Measurements from ENCODE around the gene EPOP. TPM values are rescaled to one million over a fixed set of nuclear protein-coding genes. Genes with fewer than 3 reads are reported as not detected.
A peak's percentile ranks its signal among the peaks of the same experiment; 100 is the strongest.
"Not testable (repeated sequence)": the region's sequence is repeated elsewhere in the genome, so short reads cannot be mapped to it uniquely, and the experiment has no call there.

Gene EPOP
- total and polyA plus RNA-seq, 3 experiments from 2014 or later = 0.10 to 50.0 (median 47.0) TPM

- H3K4me3 ChIP-seq (ENCODE audit: low read length); POLR2A ChIA-PET; H3K9me3 Mint-ChIP-seq; H3K36me3 ChIP-seq (ENCODE audit: insufficient read depth, low read length); DNase-seq; CTCF ChIA-PET; H3K4me1 ChIP-seq (ENCODE audit: insufficient read depth, low read length); H3K9me3 ChIP-seq (ENCODE audit: low read length); H3K27ac ChIP-seq (ENCODE audit: low read depth, low read length); H3K27me3 ChIP-seq (ENCODE audit: insufficient read depth, low read length, poor library complexity, severe bottlenecking); H3K36me3 Mint-ChIP-seq: not testable (repeated sequence)
- Mint-ChIP-seq H3K27me3 (peaks cover 17 to 54% of the 10 kb centered on the region in 2 donors), H3K4me1 (peaks cover 5 to 11% (median 5%) of the 10 kb centered on the region in 3 donors), H3K4me3 (peak overlapping the region in 6 of 7 donors; percentile 56 to 88 (median 72)), H3K27ac (peak overlapping the region in 1 of 8 donors; percentile 30)
Observed at GRCh38 chr17:38624782-38625355, 49.9 kb downstream of the EPOP start.

Other genes starting within 250 kb of the EPOP start
- 1 to 10 TPM in 1 of 2 experiments, under 1 TPM in 1; 0.48 to 1.0 TPM for gene ARHGAP23, start 246.5 kb downstream of the EPOP start, total RNA-seq
- not detected for gene ARHGAP23, start 246.5 kb downstream of the EPOP start, polyA plus RNA-seq
- under 1 TPM; 0.04 to 0.50 TPM for gene SRCIN1, start 69.0 kb downstream of the EPOP start, total RNA-seq
- gene SRCIN1, start 69.0 kb downstream of the EPOP start, polyA plus RNA-seq = not detected
- 100 to 1,000 TPM; 197 to 202 TPM for gene MLLT6, start 30.3 kb upstream of the EPOP start, total RNA-seq
- 15.9 TPM for gene MLLT6, start 30.3 kb upstream of the EPOP start, polyA plus RNA-seq
- 10 to 100 TPM; 58.2 to 59.6 TPM for gene CISD3, start 55.4 kb upstream of the EPOP start, total RNA-seq
- gene CISD3, start 55.4 kb upstream of the EPOP start, polyA plus RNA-seq = 73.4 TPM
- gene PCGF2, start 73.4 kb upstream of the EPOP start, total RNA-seq = under 1 TPM; 0.72 to 0.89 TPM
- 0.09 TPM for gene PCGF2, start 73.4 kb upstream of the EPOP start, polyA plus RNA-seq
- gene PSMB3, start 77.8 kb upstream of the EPOP start, total RNA-seq = 100 to 1,000 TPM; 317 to 323 TPM
- gene PSMB3, start 77.8 kb upstream of the EPOP start, polyA plus RNA-seq = 431 TPM
- 10 to 100 TPM; 43.4 to 44.6 TPM for gene PIP4K2B, start 124.6 kb upstream of the EPOP start, total RNA-seq
- 17.4 TPM for gene PIP4K2B, start 124.6 kb upstream of the EPOP start, polyA plus RNA-seq
- 10 to 100 TPM; 31.3 to 31.7 TPM for gene CWC25, start 150.4 kb upstream of the EPOP start, total RNA-seq
- 11.5 TPM for gene CWC25, start 150.4 kb upstream of the EPOP start, polyA plus RNA-seq
- 1,000 to 10,000 TPM; 1,857 to 1,911 TPM for gene RPL23, start 178.8 kb upstream of the EPOP start, total RNA-seq
- gene RPL23, start 178.8 kb upstream of the EPOP start, polyA plus RNA-seq = 1,010 TPM
- gene LASP1, start 195.1 kb upstream of the EPOP start, total RNA-seq = 100 to 1,000 TPM; 128 to 135 TPM
- gene LASP1, start 195.1 kb upstream of the EPOP start, polyA plus RNA-seq = 76.1 TPM

Data from CD8-positive, alpha-beta memory T cell (primary cell).